Neural cell (in vitro differentiated cells): ENCODE data around the gene RBPJL.

ENCODE experiments used
- EP300 ChIP-seq: fragments of 450-650 bp; conservative IDR thresholded peaks from 2 replicates; pipeline ENCODE4 v1.6.1; 2014; ENCODE audit warnings: antibody characterized with exemption, mild to moderate bottlenecking, moderate library complexity; ENCODE audit not compliant: poor library complexity, severe bottlenecking
- EZH2 ChIP-seq: fragments of 200-600, 300-800 bp; shearing (Covaris generic), sonication (generic); IDR thresholded peaks from 2 replicates; pipeline ENCODE4 v1.6.1; 2014; ENCODE audit warnings: antibody characterized with exemption, low read length, borderline replicate concordance, mild to moderate bottlenecking; ENCODE audit not compliant: insufficient read depth, poor library complexity, severe bottlenecking
- POLR2AphosphoS5 ChIP-seq: IDR thresholded peaks from 2 replicates; pipeline ENCODE4 v1.6.1; 2012
- RAD21 ChIP-seq: fragments of 450-650 bp; conservative IDR thresholded peaks from 2 replicates; pipeline ENCODE4 v1.6.1; 2014; ENCODE audit warnings: antibody characterized with exemption, mild to moderate bottlenecking, moderate library complexity
- TF ChIP-seq, protein P1 (sequence below): fragments of 450-650 bp; IDR thresholded peaks from 2 replicates; pipeline ENCODE4 v1.5.1; 2014; ENCODE audit warnings: antibody characterized with exemption, mild to moderate bottlenecking, moderate library complexity; ENCODE audit not compliant: poor library complexity, severe bottlenecking

DNA sequence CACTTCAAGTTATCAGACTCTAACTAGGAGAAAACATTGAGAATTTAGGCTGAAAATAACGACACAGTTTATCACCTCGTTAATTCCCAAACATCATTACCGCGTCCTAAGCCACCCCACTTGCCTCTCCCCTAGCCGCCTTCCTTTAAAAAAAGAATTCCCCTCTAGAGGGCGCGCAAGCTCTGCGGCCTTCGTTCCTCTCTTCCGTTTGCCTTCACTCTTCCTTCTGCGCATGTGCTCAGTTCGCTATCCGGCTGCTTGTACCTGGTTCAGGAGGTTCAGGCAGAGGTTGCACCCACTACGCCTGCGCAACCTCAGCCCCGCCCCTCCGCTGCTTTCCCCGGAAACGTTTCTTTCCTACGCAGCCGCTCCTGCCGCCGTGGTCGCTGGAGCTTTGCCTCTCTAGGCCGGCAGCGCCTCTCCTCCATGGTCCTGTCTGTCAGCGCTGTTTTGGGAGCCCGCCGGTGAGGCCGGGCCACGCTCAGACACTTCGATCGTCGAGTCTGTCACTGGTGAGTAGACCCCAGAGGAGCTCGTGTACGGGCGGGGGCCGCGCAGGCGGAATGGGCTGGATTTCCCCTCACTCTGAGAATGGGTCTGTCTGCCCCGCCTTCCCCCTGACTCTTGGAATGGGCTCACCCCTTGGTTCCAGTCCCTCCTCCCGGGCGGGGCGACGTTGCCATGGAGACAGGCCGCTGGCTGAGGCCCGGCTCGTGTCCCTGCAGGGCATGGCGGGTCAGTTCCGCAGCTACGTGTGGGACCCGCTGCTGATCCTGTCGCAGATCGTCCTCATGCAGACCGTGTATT, 56.4 kb downstream of the RBPJL start, which contains the start of gene SYS1:
- peak; percentile 79 for TF ChIP-seq EP300
- TF ChIP-seq, protein P1, sequence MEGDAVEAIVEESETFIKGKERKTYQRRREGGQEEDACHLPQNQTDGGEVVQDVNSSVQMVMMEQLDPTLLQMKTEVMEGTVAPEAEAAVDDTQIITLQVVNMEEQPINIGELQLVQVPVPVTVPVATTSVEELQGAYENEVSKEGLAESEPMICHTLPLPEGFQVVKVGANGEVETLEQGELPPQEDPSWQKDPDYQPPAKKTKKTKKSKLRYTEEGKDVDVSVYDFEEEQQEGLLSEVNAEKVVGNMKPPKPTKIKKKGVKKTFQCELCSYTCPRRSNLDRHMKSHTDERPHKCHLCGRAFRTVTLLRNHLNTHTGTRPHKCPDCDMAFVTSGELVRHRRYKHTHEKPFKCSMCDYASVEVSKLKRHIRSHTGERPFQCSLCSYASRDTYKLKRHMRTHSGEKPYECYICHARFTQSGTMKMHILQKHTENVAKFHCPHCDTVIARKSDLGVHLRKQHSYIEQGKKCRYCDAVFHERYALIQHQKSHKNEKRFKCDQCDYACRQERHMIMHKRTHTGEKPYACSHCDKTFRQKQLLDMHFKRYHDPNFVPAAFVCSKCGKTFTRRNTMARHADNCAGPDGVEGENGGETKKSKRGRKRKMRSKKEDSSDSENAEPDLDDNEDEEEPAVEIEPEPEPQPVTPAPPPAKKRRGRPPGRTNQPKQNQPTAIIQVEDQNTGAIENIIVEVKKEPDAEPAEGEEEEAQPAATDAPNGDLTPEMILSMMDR: peak; percentile 100
- peak; percentile 94 for TF ChIP-seq RAD21
- TF ChIP-seq POLR2AphosphoS5: peak; percentile 84
- TF ChIP-seq EZH2: no peak
